ENCODE results near the gene FBXO42.

The FBXO42 gene

DNA sequence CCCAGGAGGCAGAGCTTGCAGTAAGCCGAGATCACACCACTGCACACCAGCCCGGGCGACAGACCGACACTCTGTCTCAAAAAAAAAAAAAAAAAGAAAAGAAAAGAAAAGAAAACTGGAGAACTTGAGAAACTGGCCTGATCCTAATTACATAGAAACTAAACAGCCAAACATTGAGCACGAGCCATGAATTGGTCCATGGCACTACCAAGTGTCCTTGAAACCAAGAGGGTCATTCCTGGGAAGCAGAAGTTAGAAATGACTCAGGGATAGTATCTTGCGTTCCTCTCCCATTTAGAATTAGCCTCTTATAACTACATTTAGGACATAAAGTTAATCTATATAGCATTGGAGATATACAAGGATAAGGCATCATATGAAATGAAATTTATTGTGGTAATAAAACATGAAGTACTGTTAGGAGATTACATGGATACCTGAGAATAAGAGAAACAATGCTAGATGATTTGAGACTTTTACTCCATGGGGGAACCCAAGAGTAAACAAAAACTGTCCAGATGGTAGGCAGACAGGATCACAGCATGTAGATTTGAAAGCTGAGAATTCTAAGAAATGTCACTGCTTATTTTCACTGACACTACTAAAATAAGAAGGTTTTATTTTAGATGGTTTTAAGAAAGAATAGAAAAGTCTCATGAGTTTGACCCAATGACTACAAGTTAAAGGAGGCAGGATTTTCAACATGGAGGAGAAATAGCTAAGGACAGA is 75.8 kb downstream of the FBXO42 start:
- WGBS (ENCODE audit: extremely low coverage, insufficient coverage, low lambda C conversion rate), result no CpG with 5 or more reads among the region's 6 CpGs

DNA sequence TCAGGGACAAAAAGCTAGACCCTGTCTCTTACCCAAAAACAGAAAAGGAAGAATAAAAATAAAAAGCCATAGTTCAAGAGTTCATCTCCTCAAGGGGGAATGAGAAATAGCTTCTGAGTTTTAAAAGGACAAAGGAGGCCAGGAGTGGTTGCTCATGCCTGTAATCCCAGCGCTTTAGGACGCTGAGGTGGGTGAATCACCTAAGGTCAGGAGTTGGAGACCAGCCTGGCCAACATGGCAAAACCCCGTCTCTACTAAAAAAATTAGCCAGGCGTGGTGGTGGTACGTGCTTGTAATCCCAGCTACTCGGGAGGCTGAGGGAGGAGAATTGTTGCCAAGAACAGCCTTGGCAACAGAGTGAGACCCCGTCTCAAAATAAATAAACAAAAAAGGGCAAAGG is 76.7 kb downstream of the FBXO42 start:
- Histone ChIP-seq H3K23ac (ENCODE audit: low read length) (no peak overlapping the region), H3K27me3 (ENCODE audit: insufficient read depth, low read length, poor library complexity) (no peaks in the 10 kb centered on the region), H3K79me1 (ENCODE audit: low read length) (no peaks in the 10 kb centered on the region), H2BK15ac (replicated peaks; ENCODE audit: low read depth) (no peak overlapping the region), H3K4me3 (ENCODE audit: low read length) (no peak overlapping the region), H3K36me3 (ENCODE audit: control insufficient read depth, insufficient read depth, low read length) (no peaks in the 10 kb centered on the region), H3K9ac (ENCODE audit: low read length) (no peak overlapping the region), H2BK5ac (ENCODE audit: low read length) (no peak overlapping the region), H3K79me2 (ENCODE audit: control insufficient read depth, insufficient read depth, low read length) (no peaks in the 10 kb centered on the region), H3K4me2 (ENCODE audit: low read length) (no peak overlapping the region), H3K27ac (ENCODE audit: low read depth, low read length) (no peak overlapping the region), H2AK5ac (ENCODE audit: low read length) (no peak overlapping the region), H3K18ac (ENCODE audit: low read length) (no peak overlapping the region), H4K8ac (ENCODE audit: low read depth, low read length) (no peak overlapping the region), H3K56ac (ENCODE audit: low read length) (no peak overlapping the region), H3K4me1 (ENCODE audit: control insufficient read depth, low read depth, low read length) (peaks cover 3% of the 10 kb centered on the region), H2BK120ac (ENCODE audit: low read depth, low read length) (no peak overlapping the region), H4K5ac (ENCODE audit: low read length) (no peak overlapping the region), H3K4ac (ENCODE audit: low read depth, low read length) (no peak overlapping the region)
- no CpG with 5 or more reads among the region's 7 CpGs for WGBS (ENCODE audit: extremely low coverage, insufficient coverage, low lambda C conversion rate)
- no peak for DNase-seq

More for the DNA sequence above, 75.8 kb downstream of the FBXO42 start:
- Histone ChIP-seq H2BK15ac (replicated peaks; ENCODE audit: low read depth) (no peak overlapping the region), H3K79me1 (ENCODE audit: low read length) (no peaks in the 10 kb centered on the region), H3K4me1 (ENCODE audit: control insufficient read depth, low read depth, low read length) (no peaks in the 10 kb centered on the region), H3K36me3 (ENCODE audit: control insufficient read depth, insufficient read depth, low read length) (no peaks in the 10 kb centered on the region), H2BK120ac (ENCODE audit: low read depth, low read length) (no peak overlapping the region), H3K79me2 (ENCODE audit: control insufficient read depth, insufficient read depth, low read length) (no peaks in the 10 kb centered on the region), H4K8ac (ENCODE audit: low read depth, low read length) (no peak overlapping the region), H3K23ac (ENCODE audit: low read length) (no peak overlapping the region), H3K18ac (ENCODE audit: low read length) (no peak overlapping the region), H3K27me3 (ENCODE audit: insufficient read depth, low read length, poor library complexity) (no peaks in the 10 kb centered on the region), H4K5ac (ENCODE audit: low read length) (no peak overlapping the region), H3K4me3 (ENCODE audit: low read length) (no peak overlapping the region), H3K4me2 (ENCODE audit: low read length) (no peak overlapping the region), H2BK5ac (ENCODE audit: low read length) (no peak overlapping the region), H3K4ac (ENCODE audit: low read depth, low read length) (no peak overlapping the region), H3K9ac (ENCODE audit: low read length) (no peak overlapping the region), H3K27ac (ENCODE audit: low read depth, low read length) (no peak overlapping the region), H3K56ac (ENCODE audit: low read length) (no peak overlapping the region), H2AK5ac (ENCODE audit: low read length) (no peak overlapping the region)
- DNase-seq, result no peak

DNA sequence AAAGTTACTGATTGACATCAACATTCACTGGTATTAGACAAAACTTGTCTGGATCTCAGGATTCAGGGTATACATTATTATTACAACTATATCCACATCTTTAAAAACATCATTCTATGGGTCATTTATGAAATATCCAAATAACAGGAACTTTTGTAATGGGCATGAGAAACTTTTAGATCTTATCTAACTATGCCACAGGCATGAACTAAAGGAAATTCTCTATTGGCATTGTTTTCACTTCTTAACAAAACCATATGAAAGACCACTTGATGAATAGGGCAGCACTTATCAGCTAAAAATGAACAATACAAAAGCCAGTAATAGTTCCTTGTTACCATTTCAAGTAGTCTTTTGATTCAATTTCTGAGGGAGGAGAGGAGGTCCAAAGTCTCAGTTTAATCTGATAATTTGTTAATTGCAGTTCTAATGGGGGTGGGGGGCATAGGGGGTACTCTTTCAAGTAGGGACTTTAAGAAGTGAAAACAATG is 84.5 kb downstream of the FBXO42 start:
- no peak overlapping the region for H4K8ac ChIP-seq (ENCODE audit: low read depth, low read length)
- H3K27me3 ChIP-seq (ENCODE audit: insufficient read depth, low read length, poor library complexity), result no peaks in the 10 kb centered on the region
- H3K27ac ChIP-seq (ENCODE audit: low read depth, low read length), result no peak overlapping the region
- no peak overlapping the region for H2BK15ac ChIP-seq (replicated peaks; ENCODE audit: low read depth)
- peaks cover 4% of the 10 kb centered on the region for H3K79me1 ChIP-seq (ENCODE audit: low read length)
- no peaks in the 10 kb centered on the region for H3K36me3 ChIP-seq (ENCODE audit: control insufficient read depth, insufficient read depth, low read length)
- H3K4me1 ChIP-seq (ENCODE audit: control insufficient read depth, low read depth, low read length), result peaks cover 6% of the 10 kb centered on the region
- H3K79me2 ChIP-seq (ENCODE audit: control insufficient read depth, insufficient read depth, low read length), result no peaks in the 10 kb centered on the region
- H3K18ac ChIP-seq (ENCODE audit: low read length), result no peak overlapping the region
- no peak overlapping the region for H2BK120ac ChIP-seq (ENCODE audit: low read depth, low read length)
- no peak overlapping the region for H3K4me2 ChIP-seq (ENCODE audit: low read length)
- no peak overlapping the region for H4K5ac ChIP-seq (ENCODE audit: low read length)
- no peak overlapping the region for H2BK5ac ChIP-seq (ENCODE audit: low read length)
- H3K4ac ChIP-seq (ENCODE audit: low read depth, low read length), result no peak overlapping the region
- no peak overlapping the region for H3K4me3 ChIP-seq (ENCODE audit: low read length)
- no peak overlapping the region for H3K9ac ChIP-seq (ENCODE audit: low read length)
- H2AK5ac ChIP-seq (ENCODE audit: low read length), result no peak overlapping the region
- DNase-seq, result no peak
- no peak overlapping the region for H3K56ac ChIP-seq (ENCODE audit: low read length)
- H3K23ac ChIP-seq (ENCODE audit: low read length), result no peak overlapping the region

DNA sequence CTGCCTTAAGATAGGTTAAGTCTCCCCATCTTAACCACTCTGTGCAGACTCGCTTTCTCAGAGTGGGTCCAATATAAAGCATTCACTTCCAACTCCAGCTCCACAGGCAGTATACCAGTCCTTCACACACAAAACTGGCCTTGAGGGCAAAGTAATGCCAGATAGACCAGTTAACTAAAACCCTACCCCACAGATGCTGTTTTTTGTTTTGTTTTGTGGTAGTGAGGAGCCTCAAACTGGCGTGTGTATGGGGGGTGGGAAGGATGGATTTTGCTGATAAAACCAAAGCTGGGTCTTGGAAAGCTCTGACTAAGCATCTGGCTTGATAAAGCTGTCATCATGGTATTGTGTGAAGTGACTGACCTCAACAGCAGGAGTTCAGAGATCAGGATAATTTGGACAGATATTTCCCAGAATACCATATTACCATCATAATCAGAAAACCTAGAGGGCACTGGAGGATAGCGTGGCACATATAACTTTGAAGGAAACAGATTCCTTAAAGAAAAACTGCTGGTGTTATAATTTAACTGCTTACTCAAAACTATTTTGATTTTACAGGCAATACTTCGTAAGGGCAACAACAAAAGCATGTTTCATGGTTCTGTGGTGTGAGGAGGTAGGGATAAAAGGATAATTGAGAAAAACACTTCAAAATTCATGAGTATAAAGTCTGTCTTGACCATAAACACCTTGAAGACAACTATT is 85.7 kb downstream of the FBXO42 start:
- no peak overlapping the region for H3K23ac ChIP-seq (ENCODE audit: low read length)
- H3K18ac ChIP-seq (ENCODE audit: low read length), result no peak overlapping the region
- no CpG with 5 or more reads among the region's 4 CpGs for WGBS (ENCODE audit: extremely low coverage, insufficient coverage, low lambda C conversion rate)
- H4K5ac ChIP-seq (ENCODE audit: low read length), result no peak overlapping the region
- H3K4ac ChIP-seq (ENCODE audit: low read depth, low read length), result no peak overlapping the region
- peaks cover 4% of the 10 kb centered on the region for H3K79me1 ChIP-seq (ENCODE audit: low read length)
- H3K4me3 ChIP-seq (ENCODE audit: low read length), result no peak overlapping the region
- H3K27ac ChIP-seq (ENCODE audit: low read depth, low read length), result no peak overlapping the region
- H3K4me1 ChIP-seq (ENCODE audit: control insufficient read depth, low read depth, low read length), result peaks cover 6% of the 10 kb centered on the region
- H3K56ac ChIP-seq (ENCODE audit: low read length), result peak overlapping the region; percentile 12
- H2BK120ac ChIP-seq (ENCODE audit: low read depth, low read length), result no peak overlapping the region
- H3K79me2 ChIP-seq (ENCODE audit: control insufficient read depth, insufficient read depth, low read length), result no peaks in the 10 kb centered on the region
- H2BK15ac ChIP-seq (replicated peaks; ENCODE audit: low read depth), result no peak overlapping the region
- H4K8ac ChIP-seq (ENCODE audit: low read depth, low read length), result no peak overlapping the region
- peak; percentile 28 for DNase-seq
- H2AK5ac ChIP-seq (ENCODE audit: low read length), result no peak overlapping the region
- no peaks in the 10 kb centered on the region for H3K27me3 ChIP-seq (ENCODE audit: insufficient read depth, low read length, poor library complexity)
- no peak overlapping the region for H3K9ac ChIP-seq (ENCODE audit: low read length)
- no peaks in the 10 kb centered on the region for H3K36me3 ChIP-seq (ENCODE audit: control insufficient read depth, insufficient read depth, low read length)
- no peak overlapping the region for H2BK5ac ChIP-seq (ENCODE audit: low read length)
- no peak overlapping the region for H3K4me2 ChIP-seq (ENCODE audit: low read length)

DNA sequence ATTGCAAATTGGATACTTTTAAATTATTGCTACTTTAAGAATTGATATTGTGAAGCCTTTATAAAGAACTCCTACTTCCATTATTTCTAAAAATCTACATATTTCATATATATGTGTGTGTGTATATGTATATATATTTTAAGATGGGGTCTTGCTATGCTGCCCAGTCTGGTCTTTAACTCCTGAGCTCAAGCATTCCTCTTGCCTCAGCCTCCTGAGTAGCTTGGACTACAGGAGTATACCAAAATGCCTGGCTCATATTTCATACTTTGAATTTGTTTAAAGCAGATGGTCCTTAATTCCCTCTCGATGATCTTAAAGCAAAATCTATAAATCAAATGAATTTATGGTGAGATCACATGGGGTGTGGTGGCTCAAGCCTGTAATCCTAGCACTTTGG is 90.2 kb downstream of the FBXO42 start:
- no peak overlapping the region for H2BK120ac ChIP-seq (ENCODE audit: low read depth, low read length)
- no peak overlapping the region for H2BK15ac ChIP-seq (replicated peaks; ENCODE audit: low read depth)
- H3K4me1 ChIP-seq (ENCODE audit: control insufficient read depth, low read depth, low read length), result peaks cover 3% of the 10 kb centered on the region
- no peak overlapping the region for H3K4me3 ChIP-seq (ENCODE audit: low read length)
- no peak overlapping the region for H3K23ac ChIP-seq (ENCODE audit: low read length)
- H3K27ac ChIP-seq (ENCODE audit: low read depth, low read length), result no peak overlapping the region
- H2AK5ac ChIP-seq (ENCODE audit: low read length), result no peak overlapping the region
- H3K4ac ChIP-seq (ENCODE audit: low read depth, low read length), result no peak overlapping the region
- H3K79me1 ChIP-seq (ENCODE audit: low read length), result peaks cover 4% of the 10 kb centered on the region
- no peak for DNase-seq
- H4K8ac ChIP-seq (ENCODE audit: low read depth, low read length), result no peak overlapping the region
- H3K18ac ChIP-seq (ENCODE audit: low read length), result no peak overlapping the region
- no peaks in the 10 kb centered on the region for H3K79me2 ChIP-seq (ENCODE audit: control insufficient read depth, insufficient read depth, low read length)
- no CpG with 5 or more reads among the region's 1 CpG for WGBS (ENCODE audit: extremely low coverage, insufficient coverage, low lambda C conversion rate)
- no peaks in the 10 kb centered on the region for H3K36me3 ChIP-seq (ENCODE audit: control insufficient read depth, insufficient read depth, low read length)
- no peaks in the 10 kb centered on the region for H3K27me3 ChIP-seq (ENCODE audit: insufficient read depth, low read length, poor library complexity)
- no peak overlapping the region for H4K5ac ChIP-seq (ENCODE audit: low read length)
- no peak overlapping the region for H2BK5ac ChIP-seq (ENCODE audit: low read length)
- H3K9ac ChIP-seq (ENCODE audit: low read length), result no peak overlapping the region
- H3K56ac ChIP-seq (ENCODE audit: low read length), result no peak overlapping the region
- H3K4me2 ChIP-seq (ENCODE audit: low read length), result no peak overlapping the region

Measured in mesendoderm (in vitro differentiated cells).